Keratinocyte (primary cell): ENCODE data around the gene ZMYND8.
"Not testable (repeated sequence)": the region's sequence is repeated elsewhere in the genome, so short reads cannot be mapped to it uniquely, and the experiment has no call there.

Source experiments
- EZH2 ChIP-seq: IDR thresholded peaks from one replicate; pipeline ENCODE4 v1.6.1; 2012; ENCODE audit warnings: inconsistent platforms, mild to moderate bottlenecking, low read length, moderate library complexity
- TF ChIP-seq, protein P1 (sequence below), 3 experiments: IDR thresholded peaks in 1 of 3; conservative IDR thresholded peaks in 1 of 3; optimal IDR thresholded peaks in 1 of 3; 2 replicates in 2 of 3; 3 replicates in 1 of 3; pipeline versions ENCODE3 to v1.5.1; 2011; ENCODE audit warnings: low read length in 3 of 3, mild to moderate bottlenecking in 3 of 3, moderate library complexity in 2 of 3, control low read depth in 1 of 3, inconsistent platforms in 1 of 3; ENCODE audit not compliant: insufficient read depth in 2 of 3; ENCODE audit errors: extremely low read depth in 1 of 3

DNA sequence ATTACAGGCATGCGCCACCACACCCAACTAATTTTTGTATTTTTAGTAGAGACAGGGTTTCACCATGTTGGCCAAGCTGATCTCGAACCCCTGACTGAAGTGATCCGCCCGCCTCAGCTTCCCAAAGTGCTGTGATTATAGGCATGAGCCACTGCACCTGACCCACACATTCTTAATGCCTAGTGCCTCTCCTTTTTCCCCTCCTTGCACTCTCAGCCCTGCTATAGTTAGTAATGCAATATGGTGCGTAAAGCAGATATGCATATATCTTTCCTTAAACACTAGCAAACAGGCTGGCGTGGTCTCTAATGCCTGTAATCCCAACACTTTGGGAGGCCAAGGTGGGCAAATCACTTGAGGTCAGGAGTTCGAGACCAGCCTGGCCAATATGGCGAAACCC lies 68.0 kb downstream of the ZMYND8 start:
- TF ChIP-seq, protein P1, sequence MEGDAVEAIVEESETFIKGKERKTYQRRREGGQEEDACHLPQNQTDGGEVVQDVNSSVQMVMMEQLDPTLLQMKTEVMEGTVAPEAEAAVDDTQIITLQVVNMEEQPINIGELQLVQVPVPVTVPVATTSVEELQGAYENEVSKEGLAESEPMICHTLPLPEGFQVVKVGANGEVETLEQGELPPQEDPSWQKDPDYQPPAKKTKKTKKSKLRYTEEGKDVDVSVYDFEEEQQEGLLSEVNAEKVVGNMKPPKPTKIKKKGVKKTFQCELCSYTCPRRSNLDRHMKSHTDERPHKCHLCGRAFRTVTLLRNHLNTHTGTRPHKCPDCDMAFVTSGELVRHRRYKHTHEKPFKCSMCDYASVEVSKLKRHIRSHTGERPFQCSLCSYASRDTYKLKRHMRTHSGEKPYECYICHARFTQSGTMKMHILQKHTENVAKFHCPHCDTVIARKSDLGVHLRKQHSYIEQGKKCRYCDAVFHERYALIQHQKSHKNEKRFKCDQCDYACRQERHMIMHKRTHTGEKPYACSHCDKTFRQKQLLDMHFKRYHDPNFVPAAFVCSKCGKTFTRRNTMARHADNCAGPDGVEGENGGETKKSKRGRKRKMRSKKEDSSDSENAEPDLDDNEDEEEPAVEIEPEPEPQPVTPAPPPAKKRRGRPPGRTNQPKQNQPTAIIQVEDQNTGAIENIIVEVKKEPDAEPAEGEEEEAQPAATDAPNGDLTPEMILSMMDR (optimal IDR thresholded peaks at IDR 0.05 in 1 of 3, IDR thresholded peaks at IDR 0.05 in 1 of 3, conservative IDR thresholded peaks at IDR 0.05 in 1 of 3; ENCODE audit: extremely low read depth in 1 of 3, insufficient read depth in 2 of 3, low read length in 3 of 3), result not testable (repeated sequence)
- TF ChIP-seq EZH2, result not testable (repeated sequence)
